SU-DHL-6 (cell line): Measurements from ENCODE around the gene GRM3.

Source experiments
- H2AFZ ChIP-seq: fragments of 200-600 bp; sonication (generic); 2 replicates; pipeline ENCODE4 v1.6.1; 2014; ENCODE audit warnings: low read depth, mild to moderate bottlenecking, moderate library complexity, mixed read lengths, antibody characterized with exemption, low read length; ENCODE audit not compliant: severe bottlenecking
- H3F3A ChIP-seq: fragments of 200-600 bp; shearing (Covaris generic); 2 replicates; pipeline ENCODE4 v1.6.0; 2016; ENCODE audit warnings: antibody characterized with exemption, mild to moderate bottlenecking; ENCODE audit not compliant: insufficient read depth
- H3K27ac ChIP-seq: fragments of 200-600 bp; sonication (generic); 2 replicates; pipeline ENCODE4 v1.5.1; 2016; ENCODE audit warnings: low read depth, mild to moderate bottlenecking, low read length, moderate library complexity, mixed read lengths
- H3K27me3 ChIP-seq: fragments of 200-600 bp; sonication (generic), shearing (Covaris generic); 2 replicates; pipeline ENCODE4 v1.6.0; 2014; ENCODE audit warnings: mild to moderate bottlenecking, low read length
- H3K36me3 ChIP-seq: fragments of 200-600 bp; sonication (generic); 2 replicates; pipeline ENCODE4 v1.6.1; 2014; ENCODE audit warnings: mild to moderate bottlenecking, low read length, mixed read lengths
- H3K4me2 ChIP-seq: fragments of 300-600, 200-600 bp; shearing (Covaris generic), sonication (generic); 2 replicates; pipeline ENCODE4 v1.6.0; 2014; ENCODE audit warnings: low read length, low read depth, mild to moderate bottlenecking; ENCODE audit not compliant: poor library complexity, severe bottlenecking
- H3K4me3 ChIP-seq: fragments of 200-600 bp; sonication (generic); 2 replicates; pipeline ENCODE4 v1.5.1; 2014; ENCODE audit warnings: antibody characterized with exemption, low read length, mild to moderate bottlenecking, mixed read lengths; ENCODE audit not compliant: insufficient read depth, poor library complexity, severe bottlenecking
- H3K79me2 ChIP-seq: fragments of 200-600 bp; sonication (generic); 2 replicates; pipeline ENCODE4 v1.6.1; 2014; ENCODE audit warnings: mild to moderate bottlenecking, low read length, moderate library complexity; ENCODE audit not compliant: insufficient read depth
- H3K9ac ChIP-seq: fragments of 200-600 bp; sonication (generic); 2 replicates; pipeline ENCODE4 v1.7.0; 2014; ENCODE audit warnings: mild to moderate bottlenecking, low read length
- H3K9me2 ChIP-seq: fragments of 200-600 bp; sonication (generic); replicated peaks from 2 replicates; pipeline ENCODE4 v1.6.1; 2014; ENCODE audit warnings: low read length; ENCODE audit not compliant: insufficient read depth
- H3K9me3 ChIP-seq: fragments of 200-600 bp; sonication (generic); 2 replicates; pipeline ENCODE4 v1.6.1; 2014; ENCODE audit warnings: low read length, mixed read lengths; ENCODE audit not compliant: insufficient read depth
- H4K20me1 ChIP-seq: fragments of 200-600 bp; sonication (generic); 2 replicates; pipeline ENCODE4 v1.6.1; 2014; ENCODE audit warnings: low read depth, mild to moderate bottlenecking, antibody characterized with exemption, low read length, moderate library complexity, mixed read lengths
- EZH2phosphoT487 ChIP-seq: fragments of 200-600 bp; sonication (generic), shearing (Covaris generic); conservative IDR thresholded peaks from 2 replicates; pipeline ENCODE4 v1.6.1; 2018; ENCODE audit warnings: mild to moderate bottlenecking, antibody characterized with exemption, low read length, moderate library complexity, mixed read lengths
- TF ChIP-seq, protein P1 (sequence below): fragments of 200-600 bp; sonication (generic); IDR thresholded peaks from one replicate; pipeline ENCODE4 v1.5.1; 2017; ENCODE audit warnings: antibody characterized with exemption, mild to moderate bottlenecking, low read length, moderate library complexity; ENCODE audit not compliant: insufficient read depth, poor library complexity, severe bottlenecking

The GRM3 gene

DNA sequence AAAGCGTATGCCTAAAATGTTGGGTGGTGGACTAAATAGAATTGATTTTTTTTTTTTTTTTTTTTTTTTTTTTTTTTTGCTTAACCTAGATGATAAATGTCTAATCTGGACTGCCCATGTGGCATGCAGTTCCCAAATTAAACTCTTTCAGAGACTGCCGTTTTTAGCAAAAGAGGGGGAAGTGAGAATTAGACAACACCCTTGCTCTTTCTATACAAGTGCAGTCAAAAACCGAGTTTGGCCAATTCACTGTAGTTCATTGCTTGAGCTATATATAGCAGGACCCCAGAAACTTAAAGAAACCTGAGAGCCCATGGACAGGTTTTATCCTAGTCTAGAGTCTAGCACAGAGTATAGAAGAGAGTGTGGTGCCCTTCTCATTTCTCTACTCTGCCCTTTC, 141.9 kb downstream of the GRM3 start:
- Histone ChIP-seq H4K20me1 (no peaks in the 10 kb centered on the region), H3K27ac (no peak overlapping the region), H3K27me3 (no peaks in the 10 kb centered on the region), H3F3A (no peaks in the 10 kb centered on the region), H3K4me2 (no peak overlapping the region), H3K4me3 (no peak overlapping the region), H3K9me3 (no peaks in the 10 kb centered on the region), H3K9me2 (no peaks in the 10 kb centered on the region), H2AFZ (no peak overlapping the region), H3K36me3 (no peaks in the 10 kb centered on the region), H3K9ac (no peak overlapping the region), H3K79me2 (no peaks in the 10 kb centered on the region)
- no peak for TF ChIP-seq EZH2phosphoT487
- TF ChIP-seq, protein P1, sequence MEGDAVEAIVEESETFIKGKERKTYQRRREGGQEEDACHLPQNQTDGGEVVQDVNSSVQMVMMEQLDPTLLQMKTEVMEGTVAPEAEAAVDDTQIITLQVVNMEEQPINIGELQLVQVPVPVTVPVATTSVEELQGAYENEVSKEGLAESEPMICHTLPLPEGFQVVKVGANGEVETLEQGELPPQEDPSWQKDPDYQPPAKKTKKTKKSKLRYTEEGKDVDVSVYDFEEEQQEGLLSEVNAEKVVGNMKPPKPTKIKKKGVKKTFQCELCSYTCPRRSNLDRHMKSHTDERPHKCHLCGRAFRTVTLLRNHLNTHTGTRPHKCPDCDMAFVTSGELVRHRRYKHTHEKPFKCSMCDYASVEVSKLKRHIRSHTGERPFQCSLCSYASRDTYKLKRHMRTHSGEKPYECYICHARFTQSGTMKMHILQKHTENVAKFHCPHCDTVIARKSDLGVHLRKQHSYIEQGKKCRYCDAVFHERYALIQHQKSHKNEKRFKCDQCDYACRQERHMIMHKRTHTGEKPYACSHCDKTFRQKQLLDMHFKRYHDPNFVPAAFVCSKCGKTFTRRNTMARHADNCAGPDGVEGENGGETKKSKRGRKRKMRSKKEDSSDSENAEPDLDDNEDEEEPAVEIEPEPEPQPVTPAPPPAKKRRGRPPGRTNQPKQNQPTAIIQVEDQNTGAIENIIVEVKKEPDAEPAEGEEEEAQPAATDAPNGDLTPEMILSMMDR = no peak

DNA sequence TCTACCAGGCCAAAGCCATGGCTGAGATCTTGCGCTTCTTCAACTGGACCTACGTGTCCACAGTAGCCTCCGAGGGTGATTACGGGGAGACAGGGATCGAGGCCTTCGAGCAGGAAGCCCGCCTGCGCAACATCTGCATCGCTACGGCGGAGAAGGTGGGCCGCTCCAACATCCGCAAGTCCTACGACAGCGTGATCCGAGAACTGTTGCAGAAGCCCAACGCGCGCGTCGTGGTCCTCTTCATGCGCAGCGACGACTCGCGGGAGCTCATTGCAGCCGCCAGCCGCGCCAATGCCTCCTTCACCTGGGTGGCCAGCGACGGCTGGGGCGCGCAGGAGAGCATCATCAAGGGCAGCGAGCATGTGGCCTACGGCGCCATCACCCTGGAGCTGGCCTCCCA, 142.7 kb downstream of the GRM3 start:
- Histone ChIP-seq H3K4me3 (no peak overlapping the region), H3K9me2 (no peaks in the 10 kb centered on the region), H3K9ac (no peak overlapping the region), H3K79me2 (no peaks in the 10 kb centered on the region), H3K4me2 (no peak overlapping the region), H3K27ac (no peak overlapping the region), H2AFZ (no peak overlapping the region), H3K27me3 (no peaks in the 10 kb centered on the region), H4K20me1 (no peaks in the 10 kb centered on the region), H3K9me3 (no peaks in the 10 kb centered on the region), H3K36me3 (no peaks in the 10 kb centered on the region), H3F3A (no peaks in the 10 kb centered on the region)
- TF ChIP-seq EZH2phosphoT487 = no peak
- TF ChIP-seq, protein P1 = no peak

DNA sequence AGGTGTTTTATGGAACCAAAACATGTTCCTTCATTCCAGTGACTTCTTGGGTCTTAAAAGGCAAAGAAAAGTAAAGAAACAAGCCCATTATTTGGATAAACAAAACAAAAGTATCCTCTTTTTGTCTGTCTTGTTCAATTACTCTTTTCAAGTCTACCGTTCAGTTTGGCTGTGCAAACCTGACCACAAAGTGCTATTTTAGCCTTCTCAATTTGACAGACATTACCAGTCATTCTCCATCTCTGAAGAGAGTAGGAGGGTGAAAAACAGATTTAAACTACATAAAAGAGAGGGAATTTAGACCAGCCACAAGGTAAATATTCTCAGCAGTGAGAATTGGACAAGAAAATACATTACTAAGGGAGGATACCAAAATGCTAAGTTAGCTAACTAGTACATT, 145.2 kb downstream of the GRM3 start:
- H3K4me2 ChIP-seq = no peak overlapping the region

More for the DNA sequence above, 145.2 kb downstream of the GRM3 start:
- Histone ChIP-seq H3K36me3 (no peaks in the 10 kb centered on the region), H3K9ac (no peak overlapping the region), H3F3A (no peaks in the 10 kb centered on the region), H3K9me3 (no peaks in the 10 kb centered on the region), H3K27me3 (no peaks in the 10 kb centered on the region), H3K27ac (no peak overlapping the region), H4K20me1 (no peaks in the 10 kb centered on the region), H3K79me2 (no peaks in the 10 kb centered on the region), H2AFZ (no peak overlapping the region), H3K9me2 (no peaks in the 10 kb centered on the region), H3K4me3 (no peak overlapping the region)
- TF ChIP-seq, protein P1 = no peak
- no peak for TF ChIP-seq EZH2phosphoT487
